ENCODE data around the gene LRRC31.

Gene LRRC31

GRCh38 chr3:169841171-169841570, 28.6 kb downstream of the LRRC31 start:
- no peaks in the 10 kb centered on the region for H3K36me3 Mint-ChIP-seq
- no peak overlapping the region for H3K27ac Mint-ChIP-seq
- no peaks in the 10 kb centered on the region for H3K4me1 Mint-ChIP-seq (ENCODE audit: low read depth)
- peaks cover 3% of the 10 kb centered on the region for H3K27me3 Mint-ChIP-seq
- H3K4me3 Mint-ChIP-seq = no peak overlapping the region
- H3K9me3 Mint-ChIP-seq (ENCODE audit: low read depth) = no peaks in the 10 kb centered on the region

GRCh38 chr3:169838511-169839030, 31.2 kb downstream of the LRRC31 start:
- H3K4me1 Mint-ChIP-seq (ENCODE audit: low read depth) = no peaks in the 10 kb centered on the region
- H3K4me3 Mint-ChIP-seq = no peak overlapping the region
- peaks cover 3% of the 10 kb centered on the region for H3K27me3 Mint-ChIP-seq
- H3K9me3 Mint-ChIP-seq (ENCODE audit: low read depth) = no peaks in the 10 kb centered on the region
- no peak overlapping the region for H3K27ac Mint-ChIP-seq
- no peaks in the 10 kb centered on the region for H3K36me3 Mint-ChIP-seq

- Mint-ChIP-seq H3K27ac (no peak overlapping the region), H3K9me3 (ENCODE audit: low read depth) (no peaks in the 10 kb centered on the region), H3K4me3 (no peak overlapping the region), H3K4me1 (ENCODE audit: low read depth) (no peaks in the 10 kb centered on the region), H3K36me3 (no peaks in the 10 kb centered on the region), H3K27me3 (peaks cover 3% of the 10 kb centered on the region)
These were observed 32.8 kb downstream of the LRRC31 start for GRCh38 chr3:169836942-169837275.

GRCh38 chr3:169836078-169836941, 33.4 kb downstream of the LRRC31 start:
- no peak overlapping the region for H3K4me3 Mint-ChIP-seq
- H3K27me3 Mint-ChIP-seq = peaks cover 3% of the 10 kb centered on the region
- H3K9me3 Mint-ChIP-seq (ENCODE audit: low read depth) = no peaks in the 10 kb centered on the region
- no peaks in the 10 kb centered on the region for H3K36me3 Mint-ChIP-seq
- H3K4me1 Mint-ChIP-seq (ENCODE audit: low read depth) = no peaks in the 10 kb centered on the region
- H3K27ac Mint-ChIP-seq = no peak overlapping the region

DNA sequence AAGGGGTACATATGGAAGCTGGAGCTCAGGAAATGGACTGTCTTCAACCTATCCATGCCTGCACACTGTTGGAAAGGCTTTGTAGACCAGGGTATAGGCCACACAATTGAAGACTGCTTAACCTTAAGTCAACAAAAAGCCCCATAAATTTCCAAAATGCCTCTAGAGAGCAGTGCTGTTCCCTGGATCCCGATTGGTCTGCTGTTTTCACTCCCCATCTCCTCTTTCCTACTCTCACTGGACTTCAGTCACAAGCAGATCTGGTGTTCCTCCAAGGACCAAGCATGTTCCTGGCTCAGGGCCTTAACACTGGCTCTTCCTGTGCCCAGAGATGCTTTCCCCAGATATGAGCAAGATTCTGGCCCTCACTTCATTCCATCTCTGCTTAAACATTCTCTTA, 34.2 kb downstream of the LRRC31 start:
- H3K36me3 Mint-ChIP-seq = no peaks in the 10 kb centered on the region
- H3K4me3 Mint-ChIP-seq = no peak overlapping the region

GRCh38 chr3:169827712-169828111, 42.0 kb downstream of the LRRC31 start:
- Mint-ChIP-seq H3K36me3 (no peaks in the 10 kb centered on the region), H3K4me3 (no peak overlapping the region), H3K27ac (no peak overlapping the region), H3K27me3 (no peaks in the 10 kb centered on the region), H3K9me3 (ENCODE audit: low read depth) (no peaks in the 10 kb centered on the region), H3K4me1 (ENCODE audit: low read depth) (peaks cover 3% of the 10 kb centered on the region)

More for the DNA sequence above, 34.2 kb downstream of the LRRC31 start:
- Mint-ChIP-seq H3K4me1 (ENCODE audit: low read depth) (no peaks in the 10 kb centered on the region), H3K27ac (no peak overlapping the region), H3K9me3 (ENCODE audit: low read depth) (no peaks in the 10 kb centered on the region), H3K27me3 (peaks cover 1% of the 10 kb centered on the region)

DNA sequence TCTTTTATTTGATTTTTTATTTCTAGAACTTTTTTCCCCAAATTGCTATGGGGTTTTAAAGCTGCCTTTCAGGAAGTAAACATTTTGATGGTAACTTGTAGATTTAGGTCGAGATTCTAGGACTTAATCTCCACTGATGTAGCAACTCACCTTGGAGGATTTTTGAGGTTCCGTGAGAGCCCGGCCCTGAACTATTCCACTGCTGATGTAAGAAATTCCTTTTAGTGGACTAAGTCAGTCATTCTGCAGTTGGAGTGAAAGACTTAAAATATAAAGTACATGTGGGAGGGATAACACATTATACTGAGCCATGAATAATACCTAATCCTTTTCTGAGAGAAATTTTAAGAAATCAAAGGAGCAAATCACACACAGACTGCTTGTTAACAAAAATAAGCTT, 44.4 kb downstream of the LRRC31 start:
- Mint-ChIP-seq H3K4me1 (ENCODE audit: low read depth) (peaks cover 3% of the 10 kb centered on the region), H3K27ac (no peak overlapping the region), H3K27me3 (peaks cover 3% of the 10 kb centered on the region), H3K9me3 (ENCODE audit: low read depth) (no peaks in the 10 kb centered on the region), H3K36me3 (no peaks in the 10 kb centered on the region), H3K4me3 (no peak overlapping the region)

DNA sequence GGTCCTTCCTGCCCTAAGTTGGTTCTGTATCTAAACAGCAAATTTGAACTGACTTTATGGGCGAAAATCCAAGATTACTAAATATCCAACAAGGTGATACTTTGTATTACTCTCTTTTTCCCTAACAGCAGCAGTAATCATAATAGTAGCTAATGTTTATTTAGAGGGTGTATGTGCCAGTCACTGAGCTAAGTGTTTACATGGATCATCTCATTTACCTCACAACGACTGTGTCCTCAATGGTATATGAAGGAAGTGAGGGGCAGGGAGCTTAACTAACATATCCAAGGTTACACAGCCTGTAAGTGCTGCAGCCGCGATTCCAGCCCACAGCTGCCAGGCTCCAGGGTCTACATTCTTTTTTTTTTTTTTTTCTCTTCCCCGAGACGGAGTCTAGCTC, 46.8 kb downstream of the LRRC31 start:
- no peaks in the 10 kb centered on the region for H3K36me3 Mint-ChIP-seq
- no peak overlapping the region for H3K4me3 Mint-ChIP-seq
- H3K4me1 Mint-ChIP-seq (ENCODE audit: low read depth) = no peaks in the 10 kb centered on the region
- no peak overlapping the region for H3K27ac Mint-ChIP-seq
- peaks cover 3% of the 10 kb centered on the region for H3K27me3 Mint-ChIP-seq
- no peaks in the 10 kb centered on the region for H3K9me3 Mint-ChIP-seq (ENCODE audit: low read depth)

GRCh38 chr3:169822540-169822939, 47.2 kb downstream of the LRRC31 start:
- Mint-ChIP-seq H3K27me3 (peaks cover 3% of the 10 kb centered on the region), H3K4me1 (ENCODE audit: low read depth) (no peaks in the 10 kb centered on the region), H3K4me3 (no peak overlapping the region), H3K27ac (no peak overlapping the region), H3K36me3 (no peaks in the 10 kb centered on the region), H3K9me3 (ENCODE audit: low read depth) (no peaks in the 10 kb centered on the region)

- Mint-ChIP-seq H3K27ac (no peak overlapping the region), H3K4me3 (no peak overlapping the region), H3K9me3 (ENCODE audit: low read depth) (no peaks in the 10 kb centered on the region), H3K36me3 (no peaks in the 10 kb centered on the region), H3K4me1 (ENCODE audit: low read depth) (no peaks in the 10 kb centered on the region), H3K27me3 (peaks cover 3% of the 10 kb centered on the region)
These were observed 47.6 kb downstream of the LRRC31 start for GRCh38 chr3:169822091-169822490.

DNA sequence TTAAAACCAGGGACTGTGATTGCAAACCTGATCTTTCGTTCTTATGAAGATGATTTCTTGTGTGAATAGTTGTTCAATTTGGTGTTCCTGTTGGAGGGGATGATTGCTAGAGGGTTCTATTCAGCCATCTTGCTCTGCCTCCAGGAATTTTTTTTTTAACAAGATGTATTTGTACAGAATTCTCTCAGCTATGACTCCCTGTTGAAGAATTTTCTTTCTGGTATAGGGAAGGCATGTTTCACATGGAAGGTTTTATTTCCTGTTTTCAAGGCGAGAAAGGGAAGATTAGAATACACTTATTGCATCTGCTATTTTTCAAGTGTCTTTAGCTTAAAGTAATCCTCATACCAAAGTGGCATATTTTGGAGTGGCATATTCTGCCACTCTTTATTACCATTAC, 51.4 kb downstream of the LRRC31 start:
- Mint-ChIP-seq H3K4me3 (no peak overlapping the region), H3K9me3 (ENCODE audit: low read depth) (peaks cover 10% of the 10 kb centered on the region), H3K36me3 (no peaks in the 10 kb centered on the region), H3K4me1 (ENCODE audit: low read depth) (peaks cover 7% of the 10 kb centered on the region), H3K27ac (no peak overlapping the region), H3K27me3 (peaks cover 3% of the 10 kb centered on the region)

DNA sequence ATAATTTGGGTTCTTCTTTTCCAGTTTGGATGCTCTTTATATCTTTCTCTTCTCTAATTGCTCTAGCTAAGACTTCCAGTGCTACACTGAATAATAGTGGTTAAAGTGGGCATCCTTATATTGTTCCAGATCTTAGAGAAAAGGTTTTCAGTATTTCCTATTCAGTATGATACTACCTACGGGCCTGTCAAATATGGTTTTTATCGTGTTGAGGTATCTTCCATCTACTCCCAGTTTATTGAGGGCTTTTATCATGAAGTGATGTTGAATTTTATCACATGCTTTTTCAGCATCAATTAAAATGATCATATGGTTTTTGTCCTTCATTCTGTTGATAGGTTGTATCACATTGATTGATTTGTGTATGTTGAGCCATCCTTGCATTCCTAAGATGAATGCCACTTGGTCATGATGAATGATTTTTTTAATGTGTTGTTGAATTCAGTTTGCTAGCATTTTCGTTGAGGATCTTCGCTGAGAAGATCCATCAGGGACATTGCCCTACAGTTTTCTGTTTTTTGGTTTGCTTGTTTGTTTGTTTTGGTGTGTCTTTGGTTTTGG, 54.1 kb downstream of the LRRC31 start:
- peaks cover 10% of the 10 kb centered on the region for H3K9me3 Mint-ChIP-seq (ENCODE audit: low read depth)
- H3K27ac Mint-ChIP-seq = no peak overlapping the region
- H3K4me3 Mint-ChIP-seq = no peak overlapping the region
- H3K36me3 Mint-ChIP-seq = no peaks in the 10 kb centered on the region
- peaks cover 21% of the 10 kb centered on the region for H3K4me1 Mint-ChIP-seq (ENCODE audit: low read depth)
- no peaks in the 10 kb centered on the region for H3K27me3 Mint-ChIP-seq

DNA sequence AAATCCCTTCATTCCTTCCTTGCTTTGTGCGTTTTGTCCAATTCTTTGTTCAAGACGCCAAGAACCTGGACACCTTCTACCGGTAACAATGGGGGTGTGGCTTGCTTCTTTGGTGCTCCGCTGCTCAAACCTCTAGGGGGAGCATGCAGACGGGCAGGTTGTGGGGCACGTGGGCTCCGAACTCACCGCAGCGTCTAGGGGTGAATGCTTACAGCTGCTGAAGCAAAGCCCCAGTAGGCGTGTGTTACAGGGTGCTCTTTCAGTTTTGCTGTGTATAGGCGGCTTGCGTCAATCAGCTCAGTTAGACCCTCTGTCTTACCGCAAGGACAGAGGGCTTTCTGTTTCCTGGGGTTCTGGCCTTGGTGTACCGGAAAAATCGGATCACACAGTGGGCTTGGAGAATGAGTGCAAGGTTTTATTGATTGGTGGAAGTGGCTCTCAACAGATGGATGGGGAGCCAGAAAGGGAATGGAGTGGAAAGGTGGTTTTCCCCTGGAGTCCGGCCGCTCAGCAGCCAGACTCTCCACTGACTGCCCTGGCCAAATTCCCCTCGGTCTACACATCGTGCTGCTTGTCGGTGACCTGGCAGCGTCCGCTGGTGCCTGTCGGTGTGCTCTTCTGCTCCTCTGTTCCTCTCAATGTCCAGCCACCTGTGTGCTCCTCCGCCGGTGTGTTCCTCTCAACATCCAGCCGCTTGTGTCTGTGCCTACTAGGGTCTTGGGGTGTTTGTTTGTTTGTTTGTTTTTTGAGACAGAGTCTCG, 55.8 kb downstream of the LRRC31 start:
- peaks cover 21% of the 10 kb centered on the region for H3K4me1 Mint-ChIP-seq (ENCODE audit: low read depth)
- peak overlapping the region; percentile 88 for H3K4me3 Mint-ChIP-seq
- H3K27me3 Mint-ChIP-seq = no peaks in the 10 kb centered on the region
- peak overlapping the region; percentile 76 for H3K27ac Mint-ChIP-seq
- peaks cover 10% of the 10 kb centered on the region for H3K9me3 Mint-ChIP-seq (ENCODE audit: low read depth)
- no peaks in the 10 kb centered on the region for H3K36me3 Mint-ChIP-seq

DNA sequence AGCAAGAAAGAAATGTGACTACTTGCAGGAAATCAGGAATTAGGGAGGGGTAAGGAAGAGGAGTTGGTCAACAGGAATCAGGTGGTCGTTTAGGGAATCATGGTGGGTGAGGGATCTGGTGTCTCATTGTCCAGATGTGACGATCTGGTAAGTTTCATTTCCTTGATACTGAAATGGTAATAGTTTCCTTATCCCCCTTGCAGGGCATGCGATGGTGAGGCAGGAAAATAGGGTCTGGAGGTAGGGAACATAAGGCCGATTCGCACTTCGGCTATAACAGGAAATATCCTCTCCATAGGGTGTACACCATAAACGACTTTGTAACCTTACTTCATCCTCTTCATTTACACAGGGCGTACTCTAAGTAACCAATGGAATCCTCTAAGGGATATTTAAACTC, 56.5 kb downstream of the LRRC31 start:
- H3K4me1 Mint-ChIP-seq (ENCODE audit: low read depth) = peaks cover 21% of the 10 kb centered on the region
- peak overlapping the region; percentile 88 for H3K4me3 Mint-ChIP-seq
- no peaks in the 10 kb centered on the region for H3K27me3 Mint-ChIP-seq
- peaks cover under 1% of the 10 kb centered on the region for H3K36me3 Mint-ChIP-seq
- H3K9me3 Mint-ChIP-seq (ENCODE audit: low read depth) = peaks cover 10% of the 10 kb centered on the region
- peak overlapping the region; percentile 76 for H3K27ac Mint-ChIP-seq

Measured in activated naive CD8-positive, alpha-beta T cell (primary cell).